Measurements from ENCODE around the gene TRIML1. TPM values are rescaled to one million over a fixed set of nuclear protein-coding genes. Genes with fewer than 3 reads are reported as not detected.
"Not testable (repeated sequence)": the region's sequence is repeated elsewhere in the genome, so short reads cannot be mapped to it uniquely, and the experiment has no call there.

Gene TRIML1
- total and polyA plus RNA-seq, 4 donors = not detected

DNA sequence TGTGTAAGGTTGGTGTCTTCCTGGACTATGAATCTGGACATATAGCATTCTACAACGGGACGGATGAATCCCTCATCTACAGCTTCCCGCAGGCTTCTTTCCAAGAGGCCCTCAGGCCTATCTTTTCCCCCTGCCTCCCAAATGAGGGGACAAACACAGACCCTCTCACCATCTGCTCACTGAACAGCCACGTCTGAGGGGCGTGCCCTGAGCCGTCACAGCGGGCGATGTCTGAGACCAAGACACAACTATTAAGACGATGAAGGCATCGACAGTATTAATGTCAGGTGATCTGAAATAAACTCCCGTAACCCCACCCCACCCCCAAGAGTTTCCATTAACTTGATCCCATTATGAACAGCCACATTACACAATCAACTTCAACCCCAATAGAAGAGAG, 7.9 kb downstream of the TRIML1 start:
- no peak for DNase-seq (ENCODE audit: low read depth in 4 of 6, low spot score in 6 of 6)
- H3K9me3 ChIP-seq (ENCODE audit: control insufficient read depth, insufficient read depth, low read length) = peaks cover 1% of the 10 kb centered on the region
- H3K4me3 ChIP-seq (ENCODE audit: low read depth, low read length) = no peak overlapping the region
- H3K4me1 ChIP-seq (ENCODE audit: control insufficient read depth, insufficient read depth, low read length) = no peaks in the 10 kb centered on the region
- no peaks in the 10 kb centered on the region for H3K27me3 ChIP-seq (ENCODE audit: control insufficient read depth, insufficient read depth, low read length)
- no peak overlapping the region for H3K27ac ChIP-seq (ENCODE audit: low read depth, low read length)
- 85% methylated on average over 4 of the region's 11 CpGs for WGBS (ENCODE audit: insufficient coverage)
- H3K36me3 ChIP-seq (ENCODE audit: control insufficient read depth, insufficient read depth, low read length) = no peaks in the 10 kb centered on the region

DNA sequence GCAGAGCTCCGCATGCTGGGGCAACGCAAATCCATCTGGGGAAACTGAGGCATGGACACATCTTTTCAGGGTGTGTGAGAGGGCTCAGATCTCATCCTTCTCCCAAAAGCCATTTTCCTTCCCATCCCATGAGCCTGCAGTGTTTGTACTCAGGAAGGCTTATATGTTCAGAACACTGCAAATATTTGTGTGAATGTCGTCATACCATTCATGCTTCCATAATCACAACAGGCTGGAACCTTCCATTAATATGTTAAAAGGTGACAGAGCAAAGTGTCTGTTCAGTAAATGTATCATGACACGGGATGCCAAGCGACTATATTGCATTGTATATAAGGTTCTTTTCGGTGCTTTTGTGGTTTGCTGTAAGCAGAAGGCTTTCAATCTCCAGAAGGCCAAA, 8.5 kb downstream of the TRIML1 start:
- Histone ChIP-seq H3K4me3 (ENCODE audit: low read depth, low read length) (no peak overlapping the region), H3K36me3 (ENCODE audit: control insufficient read depth, insufficient read depth, low read length) (no peaks in the 10 kb centered on the region), H3K27me3 (ENCODE audit: control insufficient read depth, insufficient read depth, low read length) (no peaks in the 10 kb centered on the region), H3K9me3 (ENCODE audit: control insufficient read depth, insufficient read depth, low read length) (peaks cover 1% of the 10 kb centered on the region), H3K4me1 (ENCODE audit: control insufficient read depth, insufficient read depth, low read length) (no peaks in the 10 kb centered on the region), H3K27ac (ENCODE audit: low read depth, low read length) (no peak overlapping the region)
- DNase-seq (ENCODE audit: low read depth in 4 of 6, low spot score in 6 of 6) = no peak
- no CpG with 5 or more reads among the region's 6 CpGs for WGBS (ENCODE audit: insufficient coverage)

DNA sequence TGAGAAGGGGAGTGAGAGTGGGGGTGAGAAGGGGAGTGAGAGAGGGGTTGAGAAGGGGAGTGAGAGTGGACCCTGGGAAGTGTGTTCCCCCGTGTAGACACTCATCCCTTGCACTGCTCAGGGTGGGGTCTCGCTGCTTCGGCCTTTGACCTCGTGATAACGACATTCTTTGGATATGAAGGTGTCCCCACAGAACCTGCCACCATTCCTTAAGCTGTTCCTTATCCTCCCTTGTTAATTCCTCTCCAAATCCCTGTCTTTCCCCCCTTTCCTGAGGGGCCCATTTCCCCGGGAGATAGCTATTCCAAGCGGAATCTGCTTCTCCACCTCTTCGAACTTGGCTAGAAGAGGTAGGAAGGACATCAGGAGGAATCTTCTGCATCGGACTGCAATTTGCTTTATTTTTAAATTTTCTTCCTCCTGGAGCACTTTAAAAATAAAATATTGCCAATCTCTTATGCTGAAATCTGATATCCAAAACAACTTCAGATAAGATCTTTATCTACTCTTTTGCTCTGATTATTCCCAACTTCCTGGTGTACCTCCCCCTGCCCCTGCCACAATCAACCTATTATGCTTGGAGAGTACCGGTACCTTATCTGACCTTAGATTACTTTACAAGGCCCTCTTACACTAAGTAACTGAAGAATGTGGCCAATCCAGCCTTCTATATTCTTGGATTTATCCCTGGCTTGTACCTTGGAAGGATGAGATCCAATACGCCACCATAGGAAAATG, 15.6 kb downstream of the TRIML1 start:
- no peak for DNase-seq (ENCODE audit: low read depth in 4 of 6, low spot score in 6 of 6)
- Histone ChIP-seq H3K9me3 (ENCODE audit: control insufficient read depth, insufficient read depth, low read length) (no peaks in the 10 kb centered on the region), H3K36me3 (ENCODE audit: control insufficient read depth, insufficient read depth, low read length) (no peaks in the 10 kb centered on the region), H3K27me3 (ENCODE audit: control insufficient read depth, insufficient read depth, low read length) (no peaks in the 10 kb centered on the region), H3K4me1 (ENCODE audit: control insufficient read depth, insufficient read depth, low read length) (no peaks in the 10 kb centered on the region), H3K27ac (ENCODE audit: low read depth, low read length) (no peak overlapping the region), H3K4me3 (ENCODE audit: low read depth, low read length) (no peak overlapping the region)
- 98% methylated on average over 7 of the region's 11 CpGs for WGBS (ENCODE audit: insufficient coverage)

DNA sequence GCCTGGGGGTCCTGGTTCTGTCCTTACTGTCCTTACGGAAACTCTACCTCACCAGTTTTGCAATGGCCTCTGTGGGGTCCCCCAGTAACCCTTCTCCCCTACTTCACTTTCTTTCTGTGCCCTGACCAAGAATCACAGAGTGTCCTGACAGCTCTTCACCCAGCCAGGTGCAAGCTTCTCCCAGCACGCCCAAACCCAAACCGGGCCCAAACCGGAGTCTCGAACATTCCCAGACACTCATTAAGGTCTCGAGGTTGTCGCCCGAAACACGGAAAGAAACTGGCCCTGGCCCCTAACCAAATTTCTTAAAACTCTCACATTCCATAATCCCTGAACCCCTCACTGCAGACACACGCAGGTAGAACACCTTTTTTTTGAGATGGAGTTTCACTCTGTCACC, 19.1 kb downstream of the TRIML1 start:
- no peaks in the 10 kb centered on the region for H3K9me3 ChIP-seq (ENCODE audit: control insufficient read depth, insufficient read depth, low read length)
- WGBS (ENCODE audit: insufficient coverage) = 99% methylated on average over 9 of the region's 10 CpGs
- no peak overlapping the region for H3K27ac ChIP-seq (ENCODE audit: low read depth, low read length)
- no peaks in the 10 kb centered on the region for H3K36me3 ChIP-seq (ENCODE audit: control insufficient read depth, insufficient read depth, low read length)
- H3K27me3 ChIP-seq (ENCODE audit: control insufficient read depth, insufficient read depth, low read length) = no peaks in the 10 kb centered on the region
- peaks cover 8% of the 10 kb centered on the region for H3K4me1 ChIP-seq (ENCODE audit: control insufficient read depth, insufficient read depth, low read length)
- DNase-seq (ENCODE audit: low read depth in 4 of 6, low spot score in 6 of 6) = no peak
- H3K4me3 ChIP-seq (ENCODE audit: low read depth, low read length) = no peak overlapping the region

DNA sequence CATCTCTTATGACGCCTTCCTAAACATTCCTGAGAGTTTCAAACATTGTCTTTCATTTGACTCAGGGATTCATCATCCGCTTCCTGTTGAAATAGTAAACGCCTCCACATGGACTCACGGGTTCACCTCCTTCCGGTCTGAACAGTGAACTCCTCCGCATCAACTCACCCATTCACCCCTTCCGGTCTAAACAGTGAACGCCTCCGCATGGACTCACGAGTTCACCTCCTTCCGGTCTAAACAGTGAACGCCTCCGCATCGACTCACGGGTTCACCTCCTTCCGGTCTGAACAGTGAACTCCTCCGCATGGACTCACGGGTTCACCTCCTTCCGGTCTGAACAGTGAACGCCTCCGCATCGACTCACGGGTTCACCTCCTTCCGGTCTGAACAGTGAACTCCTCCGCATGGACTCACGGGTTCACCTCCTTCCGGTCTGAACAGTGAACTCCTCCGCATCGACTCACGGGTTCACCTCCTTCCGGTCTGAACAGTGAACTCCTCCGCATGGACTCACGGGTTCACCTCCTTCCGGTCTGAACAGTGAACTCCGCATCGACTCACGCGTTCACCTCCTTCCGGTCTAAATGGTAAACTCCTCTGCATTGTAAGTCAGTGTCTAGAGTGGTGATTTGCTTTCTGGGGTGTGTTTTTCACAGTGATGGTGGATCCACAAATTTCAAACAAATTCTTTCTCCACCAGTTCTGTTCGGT, 20.4 kb downstream of the TRIML1 start:
- H3K27ac ChIP-seq (ENCODE audit: low read depth, low read length); H3K36me3 ChIP-seq (ENCODE audit: control insufficient read depth, insufficient read depth, low read length); H3K4me1 ChIP-seq (ENCODE audit: control insufficient read depth, insufficient read depth, low read length); H3K4me3 ChIP-seq (ENCODE audit: low read depth, low read length); DNase-seq (ENCODE audit: low read depth in 4 of 6, low spot score in 6 of 6); H3K27me3 ChIP-seq (ENCODE audit: control insufficient read depth, insufficient read depth, low read length); H3K9me3 ChIP-seq (ENCODE audit: control insufficient read depth, insufficient read depth, low read length): not testable (repeated sequence)
- WGBS (ENCODE audit: insufficient coverage) = 91% methylated on average over 14 of the region's 40 CpGs

DNA sequence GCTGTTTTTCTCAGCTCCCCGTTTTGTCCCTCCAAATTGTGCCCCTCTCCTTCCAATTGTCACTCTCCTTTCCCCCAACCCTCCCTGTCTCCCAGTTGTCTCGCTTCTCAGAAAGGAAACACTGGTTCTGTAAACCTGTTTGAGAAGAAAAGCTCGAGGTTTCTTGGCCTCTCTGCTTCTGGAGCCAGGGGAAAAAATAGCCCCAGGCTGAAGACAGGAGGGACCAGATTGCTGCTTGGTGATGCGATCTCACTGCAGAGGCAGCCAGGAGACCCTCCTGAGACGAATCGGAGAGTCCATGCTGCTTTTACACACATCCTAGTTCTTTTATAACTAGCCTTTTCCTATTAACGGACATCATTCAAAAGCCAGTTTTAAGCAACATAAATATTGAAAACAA, 21.2 kb downstream of the TRIML1 start:
- H3K9me3 ChIP-seq (ENCODE audit: control insufficient read depth, insufficient read depth, low read length) = no peaks in the 10 kb centered on the region
- H3K4me3 ChIP-seq (ENCODE audit: low read depth, low read length) = no peak overlapping the region
- DNase-seq (ENCODE audit: low read depth in 4 of 6, low spot score in 6 of 6) = peak in 1 of 6 donors; percentile 12
- 82% methylated on average over 4 of the region's 7 CpGs for WGBS (ENCODE audit: insufficient coverage)
- H3K4me1 ChIP-seq (ENCODE audit: control insufficient read depth, insufficient read depth, low read length) = peaks cover 8% of the 10 kb centered on the region
- H3K36me3 ChIP-seq (ENCODE audit: control insufficient read depth, insufficient read depth, low read length) = no peaks in the 10 kb centered on the region
- H3K27me3 ChIP-seq (ENCODE audit: control insufficient read depth, insufficient read depth, low read length) = no peaks in the 10 kb centered on the region
- no peak overlapping the region for H3K27ac ChIP-seq (ENCODE audit: low read depth, low read length)

DNA sequence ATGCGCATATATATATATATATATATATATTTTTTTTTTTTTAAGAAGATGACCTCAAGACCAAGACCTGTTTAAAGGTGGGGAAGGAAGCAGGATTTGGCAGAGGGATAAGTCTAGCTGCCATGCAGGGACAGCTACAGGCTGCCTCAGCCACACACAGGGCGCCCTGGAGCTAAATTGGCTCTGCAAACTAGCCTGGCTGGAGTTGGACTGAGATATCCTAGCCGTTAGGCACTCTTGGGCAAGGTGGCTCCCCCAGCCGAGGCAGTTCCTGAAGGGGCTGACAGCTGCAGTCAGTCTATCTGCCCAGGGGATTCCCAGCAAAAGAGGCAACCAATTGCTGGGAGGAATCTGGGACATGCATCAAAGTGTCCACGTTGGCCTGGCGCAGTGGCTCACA, 21.9 kb downstream of the TRIML1 start:
- no peak overlapping the region for H3K27ac ChIP-seq (ENCODE audit: low read depth, low read length)
- no peaks in the 10 kb centered on the region for H3K27me3 ChIP-seq (ENCODE audit: control insufficient read depth, insufficient read depth, low read length)
- H3K36me3 ChIP-seq (ENCODE audit: control insufficient read depth, insufficient read depth, low read length) = no peaks in the 10 kb centered on the region
- 69% methylated on average over 5 of the region's 6 CpGs for WGBS (ENCODE audit: insufficient coverage)
- peaks cover 8% of the 10 kb centered on the region for H3K4me1 ChIP-seq (ENCODE audit: control insufficient read depth, insufficient read depth, low read length)
- H3K9me3 ChIP-seq (ENCODE audit: control insufficient read depth, insufficient read depth, low read length) = peaks cover 2% of the 10 kb centered on the region
- no peak overlapping the region for H3K4me3 ChIP-seq (ENCODE audit: low read depth, low read length)
- DNase-seq (ENCODE audit: low read depth in 4 of 6, low spot score in 6 of 6) = no peak

DNA sequence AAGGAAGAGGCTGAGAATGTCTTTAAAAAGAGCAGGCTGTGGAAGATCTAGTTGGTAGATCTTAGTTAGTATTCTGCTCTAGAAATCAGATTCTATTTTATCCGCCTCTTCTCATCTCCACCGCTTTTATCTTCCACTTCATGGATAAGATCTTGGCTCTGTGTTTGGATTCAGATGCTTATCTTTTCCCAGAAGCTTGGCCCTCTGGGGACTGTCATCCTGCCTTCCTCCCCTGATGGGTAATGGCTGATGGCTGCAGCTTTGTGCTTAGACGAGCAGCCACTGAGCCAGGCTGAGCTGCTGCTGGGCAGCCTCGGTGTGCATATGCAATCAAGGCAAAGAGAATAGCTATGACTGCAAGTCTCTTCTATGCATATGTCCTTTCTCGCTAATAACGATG, 23.5 kb downstream of the TRIML1 start:
- 64% methylated on average over 2 of the region's 6 CpGs for WGBS (ENCODE audit: insufficient coverage)
- H3K27ac ChIP-seq (ENCODE audit: low read depth, low read length) = no peak overlapping the region
- DNase-seq (ENCODE audit: low read depth in 4 of 6, low spot score in 6 of 6) = peak in 1 of 6 donors; percentile 31

DNA sequence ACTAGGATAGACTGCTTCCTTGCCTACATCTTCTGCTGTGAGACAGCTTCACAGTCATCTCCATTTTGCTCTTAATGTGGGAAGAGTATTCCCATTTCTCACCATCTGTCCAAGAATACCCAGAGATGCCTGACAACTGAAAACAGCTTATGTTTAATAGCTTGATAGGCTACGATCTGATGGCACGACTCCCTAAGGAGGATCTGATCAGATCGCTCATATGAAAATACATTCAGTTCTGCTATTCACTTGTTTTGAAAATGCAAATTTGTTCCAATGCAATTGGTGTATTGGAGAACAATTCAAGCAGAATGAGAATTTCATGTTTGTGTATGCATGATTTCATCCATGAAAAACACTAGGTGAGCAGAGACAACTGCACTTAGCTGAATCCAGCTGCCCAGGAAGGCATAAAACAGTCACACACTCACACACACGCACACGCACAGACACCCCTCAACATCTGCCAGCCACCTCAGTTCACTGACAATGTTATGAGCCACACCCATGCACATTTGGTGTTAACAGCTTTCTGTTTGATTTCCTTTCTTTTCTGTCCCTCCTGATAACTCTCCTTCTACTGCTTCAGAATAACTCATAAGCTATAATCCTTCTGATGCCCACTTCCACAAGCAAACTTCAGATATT, 29.6 kb downstream of the TRIML1 start:
- no peaks in the 10 kb centered on the region for H3K4me1 ChIP-seq (ENCODE audit: control insufficient read depth, insufficient read depth, low read length)
- no peak overlapping the region for H3K4me3 ChIP-seq (ENCODE audit: low read depth, low read length)
- WGBS (ENCODE audit: insufficient coverage) = 71% methylated on average over 5 of the region's 5 CpGs
- no peaks in the 10 kb centered on the region for H3K36me3 ChIP-seq (ENCODE audit: control insufficient read depth, insufficient read depth, low read length)
- DNase-seq (ENCODE audit: low read depth in 4 of 6, low spot score in 6 of 6) = peak in 3 of 6 donors; percentile 12 to 79 (median 65)
- H3K27ac ChIP-seq (ENCODE audit: low read depth, low read length) = no peak overlapping the region
- H3K27me3 ChIP-seq (ENCODE audit: control insufficient read depth, insufficient read depth, low read length) = no peaks in the 10 kb centered on the region
- peaks cover 2% of the 10 kb centered on the region for H3K9me3 ChIP-seq (ENCODE audit: control insufficient read depth, insufficient read depth, low read length)

More for the DNA sequence above, 23.5 kb downstream of the TRIML1 start:
- peaks cover 8% of the 10 kb centered on the region for H3K4me1 ChIP-seq (ENCODE audit: control insufficient read depth, insufficient read depth, low read length)
- no peak overlapping the region for H3K4me3 ChIP-seq (ENCODE audit: low read depth, low read length)
- no peaks in the 10 kb centered on the region for H3K27me3 ChIP-seq (ENCODE audit: control insufficient read depth, insufficient read depth, low read length)
- peaks cover 2% of the 10 kb centered on the region for H3K9me3 ChIP-seq (ENCODE audit: control insufficient read depth, insufficient read depth, low read length)
- no peaks in the 10 kb centered on the region for H3K36me3 ChIP-seq (ENCODE audit: control insufficient read depth, insufficient read depth, low read length)
